Ishikawa (cell line): ENCODE data around the gene SAPCD1.

Experiments used
- CEBPB ChIP-seq: IDR thresholded peaks from 2 replicates; pipeline ENCODE4 v1.6.1; 2012
- CREB1 ChIP-seq: IDR thresholded peaks from 2 replicates; pipeline ENCODE4 v1.6.1; 2012; ENCODE audit warnings: low read depth
- EGR1 ChIP-seq: IDR thresholded peaks from 2 replicates; pipeline ENCODE4 v1.6.1; 2012
- EP300 ChIP-seq: IDR thresholded peaks from 2 replicates; pipeline ENCODE4 v1.6.1; 2012; ENCODE audit warnings: borderline replicate concordance
- FOXM1 ChIP-seq: IDR thresholded peaks from 2 replicates; pipeline ENCODE4 v1.6.1; 2012; ENCODE audit warnings: low read depth, borderline replicate concordance
- MAX ChIP-seq: IDR thresholded peaks from 2 replicates; pipeline ENCODE4 v1.6.1; 2012
- NFIC ChIP-seq: IDR thresholded peaks from 2 replicates; pipeline ENCODE4 v1.6.1; 2012
- RAD21 ChIP-seq: IDR thresholded peaks from 2 replicates; pipeline ENCODE4 v1.6.1; 2012; ENCODE audit warnings: low read depth
- REST ChIP-seq: IDR thresholded peaks from 2 replicates; pipeline ENCODE4 v1.6.1; 2012; ENCODE audit warnings: low read depth, mild to moderate bottlenecking
- TAF1 ChIP-seq: IDR thresholded peaks from 2 replicates; pipeline ENCODE4 v1.6.1; 2012; ENCODE audit warnings: low read depth, mild to moderate bottlenecking
- TCF12 ChIP-seq: IDR thresholded peaks from 2 replicates; pipeline ENCODE4 v1.6.1; 2012; ENCODE audit warnings: low read depth
- TEAD4 ChIP-seq: IDR thresholded peaks from 2 replicates; pipeline ENCODE4 v1.6.1; 2012
- YY1 ChIP-seq: IDR thresholded peaks from 2 replicates; pipeline ENCODE4 v1.6.1; 2012; ENCODE audit warnings: low read depth
- ZBTB7A ChIP-seq: IDR thresholded peaks from 2 replicates; pipeline ENCODE4 v1.6.1; 2012; ENCODE audit warnings: low read depth
- TF ChIP-seq, protein P1 (sequence below): IDR thresholded peaks from 2 replicates; pipeline ENCODE4 v1.6.1; 2012

Gene SAPCD1

DNA sequence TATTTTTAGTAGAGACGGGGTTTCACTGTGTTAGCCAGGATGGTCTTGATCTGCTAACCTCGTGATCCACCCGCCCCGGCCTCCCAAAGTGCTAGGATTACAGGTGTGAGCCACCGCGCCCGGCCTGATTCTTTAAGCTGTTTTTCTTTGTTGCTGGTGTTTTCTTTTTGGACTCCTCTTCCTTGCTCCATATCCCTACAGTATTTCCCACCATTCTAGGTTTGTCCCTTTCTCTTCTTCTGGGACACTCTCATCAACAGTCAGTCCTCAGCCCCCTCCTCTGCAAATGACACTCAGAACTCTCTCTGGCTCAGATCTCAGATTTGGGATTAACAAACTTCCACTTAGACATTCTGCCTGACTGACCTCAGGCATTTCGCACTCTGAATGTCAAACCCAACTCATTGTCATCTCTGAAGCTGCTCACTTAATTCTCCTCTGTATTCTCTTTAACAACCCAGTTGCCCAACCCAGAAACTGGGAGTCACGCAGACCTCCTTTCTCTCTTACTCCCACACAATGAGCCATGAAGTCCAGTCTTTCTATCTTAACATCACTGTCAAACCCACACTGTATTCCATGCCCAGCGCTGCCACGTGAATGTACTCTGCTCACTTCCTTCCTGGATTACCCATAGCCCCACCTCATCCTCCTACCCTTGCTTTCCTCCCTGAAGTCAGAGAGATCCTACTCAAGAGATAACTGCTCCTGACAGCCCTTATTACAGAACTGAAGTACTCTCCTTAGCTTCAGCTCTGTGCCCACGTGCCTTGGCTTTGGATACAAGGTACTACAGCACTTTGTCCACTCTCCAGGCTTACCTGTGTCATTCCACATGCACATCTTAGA is 36.7 kb upstream of the SAPCD1 start:
- TF ChIP-seq REST (no peak), TEAD4 (no peak), ZBTB7A (no peak), RAD21 (no peak), NFIC (no peak), EGR1 (no peak), FOXM1 (no peak), TAF1 (no peak), EP300 (no peak), MAX (no peak), CEBPB (no peak), TCF12 (no peak), YY1 (no peak)
- TF ChIP-seq, protein P1, sequence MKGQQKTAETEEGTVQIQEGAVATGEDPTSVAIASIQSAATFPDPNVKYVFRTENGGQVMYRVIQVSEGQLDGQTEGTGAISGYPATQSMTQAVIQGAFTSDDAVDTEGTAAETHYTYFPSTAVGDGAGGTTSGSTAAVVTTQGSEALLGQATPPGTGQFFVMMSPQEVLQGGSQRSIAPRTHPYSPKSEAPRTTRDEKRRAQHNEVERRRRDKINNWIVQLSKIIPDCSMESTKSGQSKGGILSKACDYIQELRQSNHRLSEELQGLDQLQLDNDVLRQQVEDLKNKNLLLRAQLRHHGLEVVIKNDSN = no peak

GRCh38 chr6:31727034-31727716 is 35.3 kb upstream of the SAPCD1 start:
- TF ChIP-seq TAF1 = no peak
- TF ChIP-seq FOXM1 = no peak
- no peak for TF ChIP-seq TCF12
- no peak for TF ChIP-seq TEAD4
- no peak for TF ChIP-seq REST
- TF ChIP-seq, protein P1 = no peak
- TF ChIP-seq CEBPB = no peak
- no peak for TF ChIP-seq MAX
- no peak for TF ChIP-seq CREB1
- TF ChIP-seq NFIC = no peak
- no peak for TF ChIP-seq RAD21
- TF ChIP-seq EP300 = no peak
- TF ChIP-seq ZBTB7A = no peak
- no peak for TF ChIP-seq YY1
- no peak for TF ChIP-seq EGR1

DNA sequence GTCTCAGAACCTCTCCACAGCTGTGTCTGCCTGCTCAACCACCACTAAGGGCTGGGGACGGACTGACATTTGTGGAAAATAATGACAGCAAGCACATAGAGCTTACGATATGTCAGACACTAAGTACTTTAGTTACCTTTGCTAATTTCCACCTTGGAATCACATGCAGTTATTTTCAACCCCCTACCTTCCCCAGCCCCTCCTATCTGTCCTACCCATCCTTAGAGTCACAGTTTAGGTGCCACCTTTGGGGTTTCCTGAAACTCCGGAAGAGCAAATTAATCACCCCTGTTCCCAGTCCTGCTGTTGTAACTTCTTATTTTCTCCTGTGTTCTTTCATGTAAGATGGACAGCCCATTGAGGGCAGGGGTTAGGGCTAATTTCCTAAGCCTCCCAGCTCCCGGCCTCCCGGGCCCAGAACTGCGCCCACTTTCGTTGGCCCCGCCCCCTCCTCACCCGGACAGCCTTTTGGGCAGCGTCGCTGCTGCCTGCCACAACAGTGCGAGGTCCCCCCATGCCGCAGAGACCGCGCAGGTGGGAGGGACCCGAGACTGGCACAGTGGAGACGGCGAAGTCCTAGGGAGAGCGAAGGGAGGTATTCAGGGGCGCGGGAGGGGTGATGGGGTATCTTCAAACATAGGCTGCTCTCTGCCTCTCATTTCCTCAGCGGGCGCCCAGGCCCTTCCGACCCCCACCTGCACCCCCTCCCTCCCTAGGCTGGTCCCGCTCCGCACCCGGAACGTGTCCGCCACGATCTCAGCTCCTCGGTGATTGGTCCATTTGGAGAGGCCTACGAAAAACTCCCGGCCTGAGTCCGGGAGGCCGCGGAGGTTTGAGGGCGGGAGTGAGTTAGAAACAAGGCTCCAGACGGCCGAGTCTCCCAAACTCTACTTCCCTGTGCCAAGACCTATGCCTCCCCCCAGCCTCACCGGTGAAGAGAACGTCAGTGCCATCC is 34.5 kb upstream of the SAPCD1 start:
- TF ChIP-seq REST (no peak), MAX (no peak), YY1 (no peak), FOXM1 (no peak), ZBTB7A (no peak), RAD21 (no peak), EGR1 (no peak), TCF12 (no peak), CEBPB (no peak), EP300 (no peak), NFIC (no peak), TAF1 (no peak), TEAD4 (no peak), CREB1 (no peak)
- TF ChIP-seq, protein P1 = no peak
